ENCODE measurements around the gene SPAG16.

GRCh38 chr2:213317929-213318328, 33.7 kb downstream of the SPAG16 start:
- TF ChIP-seq, protein P1, sequence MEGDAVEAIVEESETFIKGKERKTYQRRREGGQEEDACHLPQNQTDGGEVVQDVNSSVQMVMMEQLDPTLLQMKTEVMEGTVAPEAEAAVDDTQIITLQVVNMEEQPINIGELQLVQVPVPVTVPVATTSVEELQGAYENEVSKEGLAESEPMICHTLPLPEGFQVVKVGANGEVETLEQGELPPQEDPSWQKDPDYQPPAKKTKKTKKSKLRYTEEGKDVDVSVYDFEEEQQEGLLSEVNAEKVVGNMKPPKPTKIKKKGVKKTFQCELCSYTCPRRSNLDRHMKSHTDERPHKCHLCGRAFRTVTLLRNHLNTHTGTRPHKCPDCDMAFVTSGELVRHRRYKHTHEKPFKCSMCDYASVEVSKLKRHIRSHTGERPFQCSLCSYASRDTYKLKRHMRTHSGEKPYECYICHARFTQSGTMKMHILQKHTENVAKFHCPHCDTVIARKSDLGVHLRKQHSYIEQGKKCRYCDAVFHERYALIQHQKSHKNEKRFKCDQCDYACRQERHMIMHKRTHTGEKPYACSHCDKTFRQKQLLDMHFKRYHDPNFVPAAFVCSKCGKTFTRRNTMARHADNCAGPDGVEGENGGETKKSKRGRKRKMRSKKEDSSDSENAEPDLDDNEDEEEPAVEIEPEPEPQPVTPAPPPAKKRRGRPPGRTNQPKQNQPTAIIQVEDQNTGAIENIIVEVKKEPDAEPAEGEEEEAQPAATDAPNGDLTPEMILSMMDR (IDR thresholded peaks at IDR 0.05), result no peak
- TF ChIP-seq POLR2A (IDR thresholded peaks at IDR 0.05), result no peak
